GM19328 (cell line): ENCODE results near the gene PAPSS2.
"Not testable (repeated sequence)": the region's sequence is repeated elsewhere in the genome, so short reads cannot be mapped to it uniquely, and the experiment has no call there.

ENCODE experiments used
- ATAC-seq: cut with Tn5 transposase; IDR thresholded peaks from one replicate; pipeline ENCODE4 v1.9.1; 2021; ENCODE audit warnings: mild to moderate bottlenecking, moderate library complexity; ENCODE audit not compliant: unreplicated experiment

PAPSS2 gene

DNA sequence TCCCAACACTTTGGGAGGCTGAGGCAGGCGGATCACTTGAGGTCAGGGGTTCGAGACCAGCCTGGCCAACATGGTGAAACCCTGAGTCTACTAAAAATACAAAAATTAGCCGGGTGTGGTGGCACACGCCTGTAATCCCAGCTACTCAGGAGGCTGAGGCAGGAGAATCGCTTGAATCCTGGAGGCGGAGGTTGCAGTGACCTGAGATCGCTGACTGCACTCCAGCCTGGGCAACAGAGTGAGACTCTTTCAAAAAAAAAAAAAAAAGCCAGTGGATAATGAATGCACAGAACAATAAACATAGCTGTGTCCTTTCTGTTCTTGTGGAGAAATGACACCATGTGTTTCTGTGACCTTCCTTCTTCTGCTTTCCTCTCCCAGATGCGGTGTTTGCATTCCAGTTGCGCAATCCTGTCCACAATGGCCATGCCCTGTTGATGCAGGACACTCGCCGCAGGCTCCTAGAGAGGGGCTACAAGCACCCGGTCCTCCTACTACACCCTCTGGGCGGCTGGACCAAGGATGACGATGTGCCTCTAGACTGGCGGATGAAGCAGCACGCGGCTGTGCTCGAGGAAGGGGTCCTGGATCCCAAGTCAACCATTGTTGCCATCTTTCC is 83.4 kb downstream of the PAPSS2 start:
- not testable (repeated sequence) for ATAC-seq

DNA sequence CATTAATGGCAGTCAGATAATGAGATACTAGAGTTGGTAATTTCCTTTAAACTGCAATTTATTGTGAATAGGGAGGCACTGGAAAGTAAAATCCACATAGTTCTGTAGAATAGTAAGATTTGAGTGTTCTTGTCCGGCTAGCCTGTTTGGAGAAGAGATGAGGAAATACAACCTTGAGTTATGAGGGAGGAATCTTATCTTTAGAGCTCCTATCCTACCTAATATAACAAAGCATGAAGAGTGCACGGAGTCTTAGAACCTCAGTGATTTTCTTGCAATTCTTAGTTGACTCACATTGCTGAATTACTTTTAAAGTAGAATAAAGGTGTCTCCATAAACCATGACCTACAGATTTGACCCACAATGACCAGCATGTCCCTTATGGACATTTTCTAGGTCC is 84.9 kb downstream of the PAPSS2 start:
- ATAC-seq: no peak

DNA sequence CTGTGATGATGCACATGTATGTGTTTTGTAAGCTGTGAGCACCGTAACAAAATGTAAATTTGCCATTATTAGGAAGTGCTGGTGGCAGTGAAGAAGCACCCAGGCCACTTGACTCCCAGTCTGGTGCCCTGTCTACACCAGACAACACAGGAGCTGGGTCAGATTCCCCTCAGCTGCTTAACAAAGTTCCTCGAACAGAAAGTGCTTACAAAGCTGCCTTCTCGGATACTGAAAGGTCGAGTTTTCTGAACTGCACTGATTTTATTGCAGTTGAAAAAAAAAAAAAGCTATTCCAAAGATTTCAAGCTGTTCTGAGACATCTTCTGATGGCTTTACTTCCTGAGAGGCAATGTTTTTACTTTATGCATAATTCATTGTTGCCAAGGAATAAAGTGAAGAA is 87.2 kb downstream of the PAPSS2 start:
- ATAC-seq: no peak

DNA sequence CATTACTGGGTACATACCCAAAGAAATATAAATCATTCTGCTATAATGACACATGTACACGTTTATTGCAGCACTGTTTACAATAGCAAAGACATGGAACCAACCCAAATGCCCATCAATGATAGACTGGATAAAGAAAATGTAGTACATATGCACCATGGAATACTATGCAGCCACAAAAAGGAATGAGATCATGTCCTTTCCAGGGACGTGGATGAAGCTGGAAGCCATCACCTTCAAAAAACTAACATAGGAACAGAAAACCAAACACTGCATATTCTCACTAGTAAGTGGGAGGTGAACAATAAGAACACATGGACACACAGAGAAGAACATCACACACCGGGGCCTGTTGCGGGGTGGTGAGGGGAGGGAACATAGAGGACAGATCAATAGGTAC is 88.6 kb downstream of the PAPSS2 start:
- not testable (repeated sequence) for ATAC-seq

DNA sequence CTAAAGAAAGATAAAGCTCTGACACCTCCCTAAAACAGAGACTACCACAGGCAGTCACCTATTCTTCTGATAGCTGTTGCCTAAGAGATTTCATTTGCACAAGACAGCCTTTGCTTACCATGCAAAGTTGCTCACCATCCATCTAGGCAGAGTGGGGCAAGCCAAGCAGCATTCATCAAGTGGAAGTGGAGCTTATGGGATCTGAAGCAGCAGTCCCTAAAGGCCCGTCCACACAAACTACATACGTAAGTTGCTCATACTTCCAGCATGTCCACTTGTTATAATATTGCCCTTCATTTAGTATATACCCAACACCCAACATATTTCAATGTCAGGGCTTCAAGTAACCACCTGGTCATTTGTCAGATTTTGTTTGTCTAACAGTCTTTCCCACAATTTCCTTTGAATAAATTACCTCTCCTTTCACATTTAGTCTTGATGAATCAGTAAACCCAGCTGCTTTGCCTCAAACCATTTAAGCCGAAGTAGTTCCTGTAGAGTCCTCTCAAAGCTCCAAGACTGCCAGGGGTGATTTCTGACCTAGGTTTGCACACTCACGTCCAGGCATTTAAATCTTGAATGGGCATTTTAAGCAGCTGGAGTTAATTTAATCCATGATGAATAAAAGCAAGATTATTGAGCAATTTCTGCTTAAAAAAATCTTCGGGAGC is 90.5 kb downstream of the PAPSS2 start:
- no peak for ATAC-seq

DNA sequence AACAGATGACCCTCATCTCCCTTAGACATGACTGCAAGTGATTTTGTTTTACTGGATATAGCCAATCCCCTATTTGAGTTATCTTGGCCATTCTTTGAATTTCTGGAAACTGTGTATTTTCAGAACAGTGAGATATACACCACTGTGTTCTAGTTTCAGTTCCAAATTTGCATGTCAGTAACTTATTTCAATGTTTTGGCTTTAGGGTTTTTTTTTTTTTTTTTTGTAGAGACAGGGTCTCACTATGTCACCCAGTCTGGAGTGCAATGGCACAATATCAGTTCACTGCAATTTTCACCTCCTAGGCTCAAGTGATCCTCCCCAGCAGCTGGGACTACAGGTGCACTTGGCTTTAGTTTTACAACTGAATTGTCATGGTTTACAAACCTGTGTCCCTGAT is 91.1 kb downstream of the PAPSS2 start:
- ATAC-seq: no peak

DNA sequence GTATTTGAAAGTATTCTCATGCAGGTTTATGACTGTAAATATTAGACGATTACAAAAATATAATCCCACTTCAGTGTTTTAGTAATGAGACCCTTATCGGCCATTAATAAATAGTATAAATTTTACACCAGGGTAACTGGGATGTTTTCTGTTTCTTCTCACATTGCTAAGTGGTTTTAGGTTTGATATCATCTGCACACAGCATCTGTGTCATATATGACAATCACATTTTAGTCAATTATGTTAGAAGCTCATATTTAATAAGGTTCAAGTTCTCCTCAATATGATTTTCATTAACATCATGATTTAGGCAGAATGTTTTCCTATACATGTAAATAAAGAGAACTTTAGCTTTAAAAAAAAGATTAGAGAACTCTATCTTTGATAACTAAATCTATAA is 91.6 kb downstream of the PAPSS2 start:
- no peak for ATAC-seq

DNA sequence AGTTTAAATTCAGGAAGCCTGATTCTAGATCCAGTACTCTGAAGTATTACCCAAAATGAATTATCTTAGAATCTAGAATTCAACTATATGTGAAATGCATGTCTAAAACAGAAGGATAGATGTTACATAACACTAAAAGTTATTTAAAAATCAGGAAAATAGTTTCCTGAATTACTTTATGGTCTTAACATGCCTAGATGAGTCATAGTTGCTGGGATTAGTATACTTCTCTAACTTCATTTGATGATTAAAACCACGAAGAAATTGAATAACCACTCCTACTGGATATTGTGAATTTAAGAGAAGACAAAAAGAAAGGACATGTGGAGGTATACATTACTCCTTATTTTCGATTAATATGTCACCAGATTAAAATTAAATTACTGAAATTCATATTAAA is 92.9 kb downstream of the PAPSS2 start:
- no peak for ATAC-seq

DNA sequence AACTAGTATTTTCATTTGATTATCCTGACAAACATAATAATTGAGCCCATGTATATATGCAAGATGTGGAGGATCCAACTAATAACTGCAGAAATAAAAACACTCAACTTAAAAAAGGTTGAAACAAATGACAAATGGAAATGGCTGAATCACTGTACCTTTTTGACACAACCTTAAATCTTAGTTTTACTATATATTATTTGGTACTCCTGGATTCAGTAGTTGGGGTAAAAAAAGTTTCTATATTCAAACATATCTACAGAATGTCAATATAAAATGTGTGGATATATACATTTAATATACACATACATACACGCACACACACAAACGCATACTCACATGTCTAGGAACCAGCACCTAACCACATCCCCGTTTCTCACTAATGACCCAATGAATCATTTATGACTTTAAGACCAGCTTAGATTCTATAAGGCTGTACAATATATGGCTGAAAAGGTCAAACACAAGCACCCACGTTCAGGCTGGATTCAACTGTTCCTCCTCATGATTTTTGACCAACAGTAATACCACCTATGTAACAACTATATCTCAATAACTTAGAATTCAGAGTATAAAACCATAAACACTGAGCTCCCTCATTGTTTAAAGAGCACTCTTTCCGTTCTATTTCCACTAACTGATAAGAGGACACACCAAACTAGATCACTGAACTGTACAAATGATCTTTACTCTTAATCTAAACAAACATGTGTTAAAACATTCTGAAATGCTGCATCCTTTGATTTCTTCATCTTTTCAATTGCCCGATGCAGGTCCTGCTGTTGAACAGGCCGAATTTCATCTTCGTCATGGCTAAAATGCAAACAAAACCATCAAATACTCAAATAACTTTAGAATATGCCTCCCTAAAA is 94.6 kb downstream of the PAPSS2 start:
- no peak for ATAC-seq

DNA sequence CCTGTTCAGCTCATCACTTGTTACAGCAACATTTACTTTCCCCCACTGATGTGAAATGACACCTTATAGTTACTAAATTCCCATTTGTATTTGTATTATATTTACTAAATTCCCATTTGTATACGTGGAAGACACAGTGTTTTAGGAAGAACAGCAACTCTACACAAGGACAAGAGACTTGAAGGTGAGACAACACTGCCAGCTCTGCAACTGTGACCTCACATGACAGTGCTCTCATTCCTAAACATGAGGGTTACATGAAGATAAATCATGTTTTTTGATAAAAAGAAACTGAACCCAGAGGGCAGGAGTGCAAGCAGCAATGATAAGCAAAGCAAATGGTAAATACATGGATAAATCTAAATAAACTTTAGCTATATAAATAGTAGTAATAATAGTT is 98.0 kb downstream of the PAPSS2 start:
- ATAC-seq: no peak

DNA sequence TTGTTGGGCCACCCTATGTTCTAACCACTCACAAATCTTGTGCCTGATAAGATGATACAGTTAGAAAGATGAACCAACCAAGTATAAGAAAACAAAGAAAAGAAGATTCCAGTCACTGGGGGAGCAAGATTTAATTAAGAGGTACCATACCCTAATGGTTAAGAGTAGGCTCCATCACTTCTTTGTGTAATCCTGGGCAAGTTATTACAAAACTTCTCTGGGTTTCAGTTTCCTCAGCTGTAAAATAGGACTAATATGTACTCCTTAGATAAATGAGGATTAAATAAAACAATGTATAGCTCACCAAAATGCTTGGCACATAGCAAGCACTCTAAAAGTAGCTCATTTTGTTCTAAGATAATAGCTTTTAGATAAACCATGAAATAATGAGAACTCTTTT is 99.9 kb downstream of the PAPSS2 start:
- no peak for ATAC-seq

DNA sequence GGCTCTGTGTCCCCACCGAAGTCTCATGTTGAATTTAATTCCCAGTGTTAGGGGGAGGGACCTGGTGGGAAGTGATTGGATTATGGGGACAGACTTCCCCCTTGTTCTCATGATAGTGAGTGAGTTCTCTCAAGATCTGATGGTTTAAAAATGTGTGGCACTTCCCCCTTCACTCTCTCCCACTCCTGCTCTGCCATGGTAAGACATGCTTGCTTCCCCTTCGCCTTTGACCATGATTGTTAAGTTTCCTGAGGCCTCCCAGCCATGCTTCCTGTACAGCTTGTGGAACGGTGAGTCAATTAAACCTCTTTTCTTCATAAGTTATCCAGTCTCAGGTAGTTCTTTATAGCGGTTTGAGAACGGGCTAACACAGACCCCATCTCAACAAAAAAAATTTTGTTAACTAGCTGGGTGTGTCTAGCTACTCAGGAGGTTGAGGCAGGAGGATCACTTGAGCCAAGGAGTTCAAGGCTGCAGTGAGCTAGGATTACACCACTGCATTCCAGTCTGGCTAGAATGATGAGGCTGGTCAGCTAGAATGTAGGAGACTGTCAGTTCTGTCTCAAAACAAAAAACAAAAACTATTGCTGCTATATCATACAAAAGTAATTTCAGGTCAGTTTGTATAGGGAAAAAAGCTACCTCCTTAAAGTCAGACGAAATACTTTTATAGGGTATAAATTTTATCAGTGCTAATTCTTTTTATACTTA is 100.7 kb downstream of the PAPSS2 start:
- no peak for ATAC-seq

DNA sequence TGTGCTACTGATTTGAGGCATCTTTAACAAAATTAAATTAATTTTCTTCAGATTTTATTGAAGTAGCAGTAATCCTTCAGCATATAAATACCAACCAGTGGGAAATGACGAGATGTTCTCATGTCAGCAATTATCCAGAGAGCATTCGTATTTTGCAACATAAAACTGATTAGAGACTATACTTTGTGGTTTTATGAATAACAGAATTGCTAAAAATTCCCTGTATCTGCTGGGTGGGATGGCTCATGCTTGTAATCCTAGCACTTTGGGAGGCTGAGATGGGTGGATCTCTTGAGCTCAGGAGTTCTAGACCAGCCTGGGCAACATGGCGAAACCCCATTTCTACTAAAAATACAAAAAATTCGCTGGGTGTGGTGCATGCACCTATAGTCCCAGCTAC is 101.5 kb downstream of the PAPSS2 start:
- ATAC-seq: no peak

DNA sequence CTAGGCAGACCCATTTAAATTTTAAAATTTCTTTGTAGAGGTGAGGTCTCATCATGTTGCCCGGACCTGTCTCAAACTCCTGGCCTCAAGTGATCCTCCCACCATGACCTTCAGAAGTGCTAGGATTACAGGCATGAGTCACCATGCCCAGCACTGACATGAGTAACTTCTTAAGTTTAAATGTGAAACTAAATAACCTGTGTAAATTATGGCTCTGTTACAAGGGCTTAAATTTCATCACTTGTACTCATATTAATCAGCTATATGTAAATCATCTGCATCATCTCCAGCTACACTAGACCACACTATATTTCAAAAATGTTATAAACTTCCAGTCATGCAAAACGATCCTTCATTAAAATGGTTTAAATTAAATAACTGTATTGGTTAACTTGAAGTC is 102.2 kb downstream of the PAPSS2 start:
- no peak for ATAC-seq

DNA sequence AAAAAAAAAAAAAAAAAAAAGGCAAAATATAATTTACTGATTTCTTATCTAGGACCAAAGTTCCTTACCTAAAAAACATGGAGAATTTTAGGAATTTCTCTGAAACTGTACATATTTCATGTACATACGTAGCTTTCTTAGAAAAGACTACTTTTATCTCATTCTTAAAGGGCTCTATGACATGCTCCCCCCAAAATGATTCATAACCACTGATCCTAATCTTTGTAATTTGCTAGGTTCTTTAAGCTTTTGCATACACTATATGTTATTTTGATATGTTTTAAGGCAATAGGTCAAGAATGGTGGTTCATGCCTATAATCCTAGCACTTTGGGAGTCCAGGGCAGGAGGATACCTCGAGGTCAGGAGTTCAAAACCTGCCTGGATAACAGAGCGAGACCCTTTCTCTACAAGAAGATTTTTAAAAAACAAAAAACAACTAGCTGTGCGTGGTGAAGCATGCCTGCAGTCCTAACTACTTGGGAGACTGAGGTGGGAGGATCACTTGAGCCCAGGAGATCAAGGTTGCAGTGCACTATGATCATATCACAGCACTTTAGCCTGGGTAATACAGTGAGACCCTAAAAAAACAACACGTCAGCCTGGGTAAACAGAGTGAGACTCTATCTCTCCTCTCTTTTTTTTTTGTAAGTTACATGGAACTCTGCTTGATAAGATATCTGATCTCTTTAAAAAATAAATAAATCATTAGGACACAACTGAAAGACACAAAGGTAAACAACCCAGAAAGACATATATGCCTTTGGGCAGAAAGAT is 103.6 kb downstream of the PAPSS2 start:
- no peak for ATAC-seq

DNA sequence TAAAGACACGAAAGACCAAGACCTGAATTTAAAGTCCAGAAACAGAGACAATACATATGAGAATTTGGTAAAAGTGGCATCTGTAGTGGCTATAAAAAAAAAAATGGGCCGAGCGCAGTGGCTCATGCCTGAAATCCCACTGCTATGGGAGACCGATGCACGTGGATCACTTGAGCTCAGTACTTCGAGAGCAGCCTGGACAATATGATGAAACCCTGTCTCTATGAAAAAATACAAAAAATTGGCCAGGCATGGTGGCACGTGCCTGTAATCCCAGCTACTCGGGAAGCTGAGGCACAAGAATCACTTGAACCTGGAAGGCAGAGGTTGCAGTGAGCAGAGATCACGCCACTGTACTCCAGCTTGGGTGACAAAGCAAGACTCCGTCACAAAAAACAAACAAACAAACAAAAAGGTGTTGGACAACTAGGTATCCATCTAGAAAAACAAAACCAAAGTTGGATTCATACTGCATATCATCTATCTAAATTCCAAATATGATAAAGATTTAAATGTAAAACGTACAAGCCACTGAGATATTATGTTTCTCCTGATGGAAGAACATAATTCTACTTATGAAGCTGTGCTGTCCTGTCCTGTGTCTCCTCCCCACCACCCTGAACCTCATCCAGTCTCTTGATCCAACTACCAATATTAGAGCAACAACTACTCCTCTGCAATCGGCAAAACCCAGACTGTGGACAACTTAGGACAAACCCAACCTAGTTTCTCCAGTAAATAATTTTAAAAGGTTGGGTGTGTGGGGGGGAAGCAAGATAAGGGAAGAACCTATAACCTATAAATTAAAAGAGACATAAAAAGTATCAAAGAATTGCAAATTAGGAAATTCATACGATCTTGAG is 104.6 kb downstream of the PAPSS2 start:
- ATAC-seq: no peak

DNA sequence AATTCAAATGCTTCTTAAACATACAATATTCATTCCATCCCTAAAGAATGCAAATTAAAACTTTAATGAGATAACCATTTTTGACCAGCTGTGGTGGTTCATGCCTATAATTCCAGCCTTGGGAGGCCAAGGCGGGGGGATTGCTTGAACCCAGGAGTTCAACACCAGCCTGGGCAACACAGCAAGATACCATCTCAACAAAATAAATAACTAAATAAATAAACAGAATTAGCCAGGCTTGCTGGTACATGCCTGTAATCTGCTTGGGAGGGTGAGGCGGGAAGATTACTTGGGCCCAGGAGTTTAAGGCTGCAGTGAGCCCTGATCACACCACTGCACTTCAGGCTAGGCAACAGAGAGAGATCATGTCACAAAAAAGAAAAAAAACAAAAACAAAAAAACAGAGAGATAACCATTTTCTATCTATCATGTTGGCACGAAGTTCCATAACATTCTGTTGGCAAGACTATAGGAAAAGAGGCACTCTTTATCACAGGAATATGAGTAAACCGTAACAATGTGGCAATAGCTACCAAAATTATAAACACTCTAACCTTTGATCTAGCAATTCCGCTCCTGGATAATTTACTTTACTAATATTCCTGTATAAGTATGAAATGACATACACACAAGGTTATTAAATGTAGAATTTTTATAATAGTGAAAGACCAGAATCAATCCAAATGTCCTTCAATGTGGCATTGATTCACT is 106.1 kb downstream of the PAPSS2 start:
- no peak for ATAC-seq

DNA sequence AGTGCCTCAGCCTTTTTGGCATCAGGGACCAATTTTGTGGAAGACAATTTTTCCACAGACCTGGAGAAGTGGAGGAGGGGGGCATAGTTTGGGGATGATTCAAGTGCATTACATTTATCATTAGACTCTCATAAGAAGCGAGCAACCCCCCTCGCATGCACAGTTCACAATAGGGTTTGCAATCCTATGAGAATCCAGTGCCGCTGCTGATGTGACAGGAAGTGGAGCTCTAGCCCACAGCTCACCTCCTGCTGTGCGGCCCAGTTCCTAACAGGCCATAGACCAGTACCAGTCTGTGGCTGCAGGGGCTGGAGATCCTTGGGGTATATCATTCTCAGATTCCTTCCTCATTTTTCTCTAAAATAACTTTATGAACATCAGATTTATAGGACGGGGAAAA is 107.6 kb downstream of the PAPSS2 start:
- no peak for ATAC-seq

DNA sequence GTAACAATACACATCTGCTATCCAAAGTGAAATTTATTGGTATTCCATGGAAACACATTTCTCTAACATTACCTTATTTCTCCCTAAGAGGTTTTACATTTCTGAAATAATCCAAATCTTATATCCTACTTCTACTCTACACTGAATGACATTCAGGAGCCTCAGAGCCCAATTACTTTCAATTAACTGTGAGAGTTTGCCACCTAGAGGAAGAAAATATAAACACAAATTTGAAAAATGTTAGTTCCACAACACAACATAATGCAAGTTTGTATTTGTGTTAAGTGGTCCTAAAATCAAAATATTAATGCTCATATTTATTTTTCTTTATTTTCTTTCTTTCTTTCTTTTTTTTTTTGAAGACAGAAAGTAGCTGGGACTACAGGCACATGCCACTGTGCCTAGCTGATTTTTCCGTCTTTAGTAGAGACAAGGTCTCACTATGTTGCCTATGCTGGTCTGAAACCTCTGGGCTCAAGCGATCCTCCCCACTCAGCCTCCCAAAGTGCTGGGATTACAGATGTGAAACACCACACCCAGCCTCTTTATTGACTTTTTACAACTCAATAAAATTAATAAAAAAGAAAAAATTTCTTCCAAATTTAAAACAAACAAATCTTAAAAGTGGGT is 112.3 kb downstream of the PAPSS2 start:
- ATAC-seq: no peak
